Dedifferentiated amniotic fluid mesenchymal stem cell (primary cell): ENCODE measurements around the gene MED29.

Source experiments
- DNase-seq: peaks from one replicate; pipeline ENCODE4 v3.0.0-alpha.2; 2016; ENCODE audit errors: extremely low spot score

The MED29 gene

GRCh38 chr19:39430675-39431593 is 39.8 kb downstream of the MED29 start:
- no peak for DNase-seq

GRCh38 chr19:39432677-39433025 is 41.5 kb downstream of the MED29 start:
- DNase-seq: no peak

GRCh38 chr19:39433480-39434079 is 42.4 kb downstream of the MED29 start:
- DNase-seq: no peak

GRCh38 chr19:39434123-39435076 is 43.2 kb downstream of the MED29 start:
- no peak for DNase-seq

- DNase-seq: peak; percentile 98
Measured at GRCh38 chr19:39435499-39436349, 44.5 kb downstream of the MED29 start, which contains the start of gene RPS16. Gene RPS16 (minus strand): TSS chr19:39435949. CDS start chr19:39435895, 54 bp downstream.

GRCh38 chr19:39436350-39436716 is 45.2 kb downstream of the MED29 start:
- no peak for DNase-seq

GRCh38 chr19:39438270-39438934 is 47.2 kb downstream of the MED29 start:
- no peak for DNase-seq

- DNase-seq: no peak
Measured at GRCh38 chr19:39444598-39445195, 53.5 kb downstream of the MED29 start.

- DNase-seq: peak; percentile 97
Measured at GRCh38 chr19:39445196-39446111, 54.3 kb downstream of the MED29 start, which contains the start of gene SUPT5H. Gene SUPT5H (plus strand): TSS chr19:39445582. CDS start chr19:39445891, 309 bp downstream.

GRCh38 chr19:39446365-39447084 is 55.3 kb downstream of the MED29 start:
- no peak for DNase-seq

- DNase-seq: no peak
Measured at GRCh38 chr19:39448271-39448670, 57.1 kb downstream of the MED29 start.

GRCh38 chr19:39449116-39449797 is 58.1 kb downstream of the MED29 start:
- no peak for DNase-seq
